ENCODE data around the gene ZZZ3. TPM values are rescaled to one million over a fixed set of nuclear protein-coding genes. Genes with fewer than 3 reads are reported as not detected.
A peak's percentile ranks its signal among the peaks of the same experiment; 100 is the strongest.

Gene ZZZ3
- total RNA-seq, 3 donors from 2014 or later (not counting 1 experiment from before 2014, with no cell fraction given), result 31.9 to 43.6 (median 38.9) TPM

DNA sequence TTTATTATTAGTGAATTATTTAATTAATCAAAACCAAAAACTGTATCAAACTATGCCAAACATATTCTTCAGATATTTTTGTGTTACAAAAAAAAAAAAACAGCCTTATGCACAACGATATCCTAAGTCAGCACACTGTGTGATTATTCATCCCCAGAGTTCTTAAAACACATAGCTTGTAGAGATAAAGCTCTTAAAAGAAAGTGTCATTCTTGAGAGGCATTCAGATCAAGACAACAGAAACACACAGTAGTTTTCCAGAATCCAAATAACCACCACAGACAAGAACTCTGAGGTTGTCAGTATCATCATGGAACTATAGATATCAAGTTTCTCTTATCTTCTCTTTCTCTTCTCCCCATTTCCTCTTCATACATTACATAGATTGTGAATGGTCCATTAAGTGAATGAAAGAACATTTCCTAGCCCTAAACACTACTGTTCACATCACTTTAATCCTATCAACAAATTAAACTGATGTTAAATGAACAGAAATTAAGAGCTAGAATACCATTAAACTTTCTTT lies 13.5 kb downstream of the ZZZ3 start:
- Histone ChIP-seq H3K4me1 (ENCODE audit: control insufficient read depth, insufficient read depth, low read length) (no peaks in the 10 kb centered on the region), H3K4me3 (ENCODE audit: low read length) (no peak overlapping the region), H3K36me3 (ENCODE audit: control insufficient read depth, insufficient read depth, low read length) (no peaks in the 10 kb centered on the region), H3K27me3 (ENCODE audit: control insufficient read depth, insufficient read depth, low read length) (no peaks in the 10 kb centered on the region), H3K9me3 (ENCODE audit: control insufficient read depth, insufficient read depth, low read length) (no peaks in the 10 kb centered on the region), H3K27ac (ENCODE audit: low read length) (no peak overlapping the region)
- H3K4me1 Mint-ChIP-seq, result peaks cover 37 to 38% of the 10 kb centered on the region in 2 donors
- H3K9me3 Mint-ChIP-seq, result no peaks in the 10 kb centered on the region
- intact Hi-C loops (cut with micrococcal nuclease), result no loop called here
- H3K27me3 Mint-ChIP-seq (ENCODE audit: low read depth in 2 of 2), result no peaks in the 10 kb centered on the region
- H3K36me3 Mint-ChIP-seq, result no peaks in the 10 kb centered on the region
- TF ChIP-seq, protein P1, sequence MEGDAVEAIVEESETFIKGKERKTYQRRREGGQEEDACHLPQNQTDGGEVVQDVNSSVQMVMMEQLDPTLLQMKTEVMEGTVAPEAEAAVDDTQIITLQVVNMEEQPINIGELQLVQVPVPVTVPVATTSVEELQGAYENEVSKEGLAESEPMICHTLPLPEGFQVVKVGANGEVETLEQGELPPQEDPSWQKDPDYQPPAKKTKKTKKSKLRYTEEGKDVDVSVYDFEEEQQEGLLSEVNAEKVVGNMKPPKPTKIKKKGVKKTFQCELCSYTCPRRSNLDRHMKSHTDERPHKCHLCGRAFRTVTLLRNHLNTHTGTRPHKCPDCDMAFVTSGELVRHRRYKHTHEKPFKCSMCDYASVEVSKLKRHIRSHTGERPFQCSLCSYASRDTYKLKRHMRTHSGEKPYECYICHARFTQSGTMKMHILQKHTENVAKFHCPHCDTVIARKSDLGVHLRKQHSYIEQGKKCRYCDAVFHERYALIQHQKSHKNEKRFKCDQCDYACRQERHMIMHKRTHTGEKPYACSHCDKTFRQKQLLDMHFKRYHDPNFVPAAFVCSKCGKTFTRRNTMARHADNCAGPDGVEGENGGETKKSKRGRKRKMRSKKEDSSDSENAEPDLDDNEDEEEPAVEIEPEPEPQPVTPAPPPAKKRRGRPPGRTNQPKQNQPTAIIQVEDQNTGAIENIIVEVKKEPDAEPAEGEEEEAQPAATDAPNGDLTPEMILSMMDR (IDR thresholded peaks at IDR 0.05), result no peak
- H3K4me3 Mint-ChIP-seq, result no peak overlapping the region
- no CpG with 5 or more reads among the region's 1 CpG for WGBS (ENCODE audit: insufficient coverage)
- no peak overlapping the region for H3K27ac Mint-ChIP-seq
- ATAC-seq, result no peak
- DNase-seq, result no peak

DNA sequence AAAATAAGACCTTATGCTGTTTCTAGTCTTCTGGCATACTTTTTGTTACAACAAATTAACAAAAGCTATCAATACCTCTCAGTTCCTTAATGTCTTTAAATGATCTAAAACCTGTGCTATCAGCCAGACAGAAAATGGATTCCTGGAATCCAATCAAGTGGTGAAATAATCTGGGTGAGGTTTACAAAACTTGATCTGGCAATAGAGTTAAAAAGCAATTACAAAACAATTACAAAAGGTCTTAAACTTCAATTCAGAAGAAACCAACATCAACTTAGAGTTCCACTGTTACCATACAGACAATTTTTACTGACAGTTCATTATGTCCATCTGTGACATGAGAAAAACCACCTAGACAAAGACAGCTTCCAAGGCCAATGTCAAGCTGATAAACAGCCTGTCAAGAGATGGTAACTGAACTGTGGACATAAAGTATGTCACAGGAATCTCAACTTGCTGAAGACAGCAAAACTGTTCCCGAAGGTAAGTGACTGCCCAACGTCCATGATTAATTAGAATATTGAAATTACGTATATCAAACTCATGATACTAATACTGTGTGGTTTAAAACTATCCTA lies 17.4 kb downstream of the ZZZ3 start:
- Mint-ChIP-seq H3K4me1 (peaks cover 32 to 35% of the 10 kb centered on the region in 2 donors), H3K4me3 (no peak overlapping the region), H3K9me3 (no peaks in the 10 kb centered on the region), H3K27ac (peak overlapping the region in 1 of 2 donors; percentile 35), H3K36me3 (no peaks in the 10 kb centered on the region), H3K27me3 (ENCODE audit: low read depth in 2 of 2) (no peaks in the 10 kb centered on the region)
- Histone ChIP-seq H3K4me3 (ENCODE audit: low read length) (no peak overlapping the region), H3K4me1 (ENCODE audit: control insufficient read depth, insufficient read depth, low read length) (no peaks in the 10 kb centered on the region), H3K27me3 (ENCODE audit: control insufficient read depth, insufficient read depth, low read length) (no peaks in the 10 kb centered on the region), H3K27ac (ENCODE audit: low read length) (no peak overlapping the region), H3K36me3 (ENCODE audit: control insufficient read depth, insufficient read depth, low read length) (no peaks in the 10 kb centered on the region), H3K9me3 (ENCODE audit: control insufficient read depth, insufficient read depth, low read length) (no peaks in the 10 kb centered on the region)
- ATAC-seq (no peak), DNase-seq (no peak)
- intact Hi-C loops (cut with micrococcal nuclease), result no loop called here
- WGBS (ENCODE audit: insufficient coverage), result no CpG with 5 or more reads among the region's 3 CpGs
- TF ChIP-seq, protein P1 (IDR thresholded peaks at IDR 0.05), result no peak

DNA sequence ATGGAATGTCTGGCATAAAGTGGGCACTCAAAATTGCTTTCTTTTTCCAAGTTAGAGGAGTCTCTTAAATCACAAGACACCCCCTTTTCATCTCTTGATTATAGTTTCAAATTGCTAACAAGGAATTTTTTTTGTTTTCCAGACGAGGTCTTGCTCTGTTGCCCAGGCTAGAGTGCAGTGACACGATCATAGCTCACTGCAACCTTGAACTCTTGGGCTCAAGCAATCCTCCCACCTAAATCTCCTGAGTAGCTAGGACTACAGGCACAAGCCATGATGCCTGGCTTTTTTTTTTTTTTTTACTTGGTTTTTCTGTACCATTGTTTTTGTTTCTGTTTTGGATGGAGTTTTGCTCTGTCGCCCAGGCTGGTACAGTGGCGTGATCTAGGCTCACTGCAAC lies 20.8 kb downstream of the ZZZ3 start:
- no peak overlapping the region for H3K4me3 ChIP-seq (ENCODE audit: low read length)
- no peak overlapping the region for H3K4me3 Mint-ChIP-seq
- intact Hi-C loops (cut with micrococcal nuclease), result no loop called here
- H3K9me3 Mint-ChIP-seq, result no peaks in the 10 kb centered on the region
- no peak for ATAC-seq
- WGBS (ENCODE audit: insufficient coverage), result 79% methylated on average over 4 of the region's 4 CpGs
- no peaks in the 10 kb centered on the region for H3K36me3 Mint-ChIP-seq
- no peak overlapping the region for H3K27ac Mint-ChIP-seq
- no peaks in the 10 kb centered on the region for H3K36me3 ChIP-seq (ENCODE audit: control insufficient read depth, insufficient read depth, low read length)
- TF ChIP-seq, protein P1 (IDR thresholded peaks at IDR 0.05), result no peak
- H3K27ac ChIP-seq (ENCODE audit: low read length), result no peak overlapping the region
- DNase-seq, result no peak
- no peaks in the 10 kb centered on the region for H3K27me3 Mint-ChIP-seq (ENCODE audit: low read depth in 2 of 2)
- no peaks in the 10 kb centered on the region for H3K27me3 ChIP-seq (ENCODE audit: control insufficient read depth, insufficient read depth, low read length)
- H3K9me3 ChIP-seq (ENCODE audit: control insufficient read depth, insufficient read depth, low read length), result no peaks in the 10 kb centered on the region
- no peaks in the 10 kb centered on the region for H3K4me1 ChIP-seq (ENCODE audit: control insufficient read depth, insufficient read depth, low read length)
- peaks cover 25 to 33% of the 10 kb centered on the region in 2 donors for H3K4me1 Mint-ChIP-seq
